Kidney (tissue), 14 donors: Measurements from ENCODE around the gene BEAN1. TPM values are rescaled to one million over a fixed set of nuclear protein-coding genes. Genes with fewer than 3 reads are reported as not detected.
A peak's percentile ranks its signal among the peaks of the same experiment; 100 is the strongest.

Experiments used
- DNase-seq, 5 donors: peaks; one replicate each; pipeline ENCODE4 v3.0.0-alpha.2; 2013 to 2020
- FAIRE-seq: peaks from 2 replicates; lab custom pipeline; 2012; peaks lifted over from hg19 to GRCh38; lab: Jason Lieb, UNC
- H3K27ac ChIP-seq, 2 donors: one replicate each; pipeline ENCODE4 v1.7.0; 2013; ENCODE audit warnings: low read depth in 2 of 2, low read length in 2 of 2, inconsistent platforms in 1 of 2
- H3K27me3 ChIP-seq: one replicate; pipeline ENCODE4 v1.7.1; 2013; ENCODE audit warnings: low read length, inconsistent platforms; ENCODE audit not compliant: control insufficient read depth, insufficient read depth
- H3K36me3 ChIP-seq, 3 donors: one replicate each; pipeline versions ENCODE4 v1.7.0 to v1.7.1; 2013; ENCODE audit warnings: low read length in 3 of 3, control low read depth in 1 of 3, inconsistent platforms in 1 of 3; ENCODE audit not compliant: insufficient read depth in 3 of 3, control insufficient read depth in 2 of 3
- H3K4me1 ChIP-seq, 3 donors: one replicate each; pipeline versions ENCODE4 v1.7.0 to v1.7.1; 2013; ENCODE audit warnings: low read length in 3 of 3, inconsistent platforms in 1 of 3, low read depth in 1 of 3; ENCODE audit not compliant: control insufficient read depth in 2 of 3, insufficient read depth in 2 of 3
- H3K4me3 ChIP-seq, 3 donors: one replicate each; pipeline versions ENCODE4 v1.7.0 to v1.8.1; 2013; ENCODE audit warnings: low read length in 3 of 3, control low read depth in 1 of 3, inconsistent platforms in 1 of 3
- H3K9ac ChIP-seq, 3 donors: one replicate each; pipeline versions ENCODE4 v1.7.0 to v1.7.1; 2013; ENCODE audit warnings: low read length in 3 of 3, control low read depth in 1 of 3, inconsistent platforms in 1 of 3
- H3K9me3 ChIP-seq, 3 donors: one replicate each; pipeline versions ENCODE4 v1.7.0 to v1.7.1; 2013; ENCODE audit warnings: low read length in 3 of 3, control low read depth in 1 of 3, inconsistent platforms in 1 of 3; ENCODE audit not compliant: control insufficient read depth in 2 of 3, insufficient read depth in 1 of 3
- CTCF ChIP-seq: IDR thresholded peaks from 3 replicates; pipeline ENCODE4 v1.5.1; 2012; ENCODE audit warnings: mild to moderate bottlenecking, moderate library complexity, borderline replicate concordance; ENCODE audit not compliant: insufficient read depth; ENCODE audit errors: extremely low read depth
- intact Hi-C: fragments of 100-400 bp; cut with DNase I; formaldehyde crosslinking; loops from one replicate; pipeline ENCODE4 v1.11.1; 2022
- polyA plus RNA-seq: library from polyadenylated mRNA; stranded (reverse); fragments of 350-450 nt; fragmentation: Illumina TruSeq; extraction: RNeasy Lipid Tissue Mini Kit (QIAGEN cat#74804); gene quantifications from one replicate; pipeline ENCODE4 v1.2.3, GENCODE V29; 2014; ENCODE audit warnings: low read depth, low replicate concordance; ENCODE audit not compliant: insufficient read depth
- total RNA-seq: library from RNA; stranded (reverse); fragmentation: NEBNext Ultra II Directional; extraction: Animal tissue kit (Norgen Biotek cat#: 25700); gene quantifications from one replicate; pipeline ENCODE4 v1.2.1, GENCODE V29; 2021
- donor health status: control.
- donor health status: control.
- donor health status: control.
- donor health status: control.
- donor health status: control.
- donor health status: DM: yes; HTN: yes; CAD: no.
- donor health status: Normal renal cell carcinoma (clear cell type).

BEAN1 gene
- total and polyA plus RNA-seq, 2 donors from 2014 or later, result 0.47 to 2.4 TPM

- intact Hi-C loops, result no loop called here
- Histone ChIP-seq H3K9ac (no peak overlapping the region), H3K9me3 (no peaks in the 10 kb centered on the region), H3K27ac (no peak overlapping the region), H3K27me3 (no peaks in the 10 kb centered on the region), H3K4me1 (no peaks in the 10 kb centered on the region), H3K36me3 (no peaks in the 10 kb centered on the region), H3K4me3 (no peak overlapping the region)
- DNase-seq, result no peak
- no peak for FAIRE-seq
- TF ChIP-seq CTCF, result no peak
These were observed 16.2 kb downstream of the BEAN1 start for GRCh38 chr16:66443269-66443652.

GRCh38 chr16:66444049-66444481, 17.0 kb downstream of the BEAN1 start:
- no peaks in the 10 kb centered on the region for H3K4me1 ChIP-seq
- no peak overlapping the region for H3K27ac ChIP-seq
- FAIRE-seq (no peak), DNase-seq (peak in 1 of 5 donors; percentile 41)
- H3K9ac ChIP-seq, result no peak overlapping the region
- no peak for TF ChIP-seq CTCF
- no peaks in the 10 kb centered on the region for H3K36me3 ChIP-seq
- H3K9me3 ChIP-seq, result no peaks in the 10 kb centered on the region
- no peaks in the 10 kb centered on the region for H3K27me3 ChIP-seq
- H3K4me3 ChIP-seq, result no peak overlapping the region
- intact Hi-C loops, result no loop called here

GRCh38 chr16:66446737-66447136, 19.6 kb downstream of the BEAN1 start:
- Histone ChIP-seq H3K4me3 (no peak overlapping the region), H3K4me1 (no peaks in the 10 kb centered on the region), H3K9ac (no peak overlapping the region), H3K27ac (no peak overlapping the region), H3K27me3 (no peaks in the 10 kb centered on the region), H3K9me3 (no peaks in the 10 kb centered on the region), H3K36me3 (no peaks in the 10 kb centered on the region)
- FAIRE-seq, result no peak
- intact Hi-C loops, result no loop called here
- DNase-seq, result no peak
- TF ChIP-seq CTCF, result no peak

- no peak for DNase-seq
- intact Hi-C loops, result no loop called here
These were observed 20.4 kb downstream of the BEAN1 start for GRCh38 chr16:66447491-66447890.

More at GRCh38 chr16:66447491-66447890, 20.4 kb downstream of the BEAN1 start:
- Histone ChIP-seq H3K4me1 (no peaks in the 10 kb centered on the region), H3K36me3 (no peaks in the 10 kb centered on the region), H3K4me3 (no peak overlapping the region), H3K27me3 (no peaks in the 10 kb centered on the region), H3K27ac (no peak overlapping the region), H3K9ac (no peak overlapping the region), H3K9me3 (no peaks in the 10 kb centered on the region)
- no peak for TF ChIP-seq CTCF
- no peak for FAIRE-seq
